ENCODE results near the gene GFAP. TPM values are rescaled to one million over a fixed set of nuclear protein-coding genes. Genes with fewer than 3 reads are reported as not detected.

The GFAP gene
- total RNA-seq, 2 donors from 2014 or later = 0.35 TPM; not detected in 1

- Histone ChIP-seq H3K36me3 (ENCODE audit: control insufficient read depth, insufficient read depth, low read length) (no peaks in the 10 kb centered on the region), H3K9me3 (ENCODE audit: control insufficient read depth, low read length) (no peaks in the 10 kb centered on the region), H3K4me1 (ENCODE audit: control insufficient read depth, insufficient read depth, low read length) (no peaks in the 10 kb centered on the region), H3K9ac (ENCODE audit: extremely low read depth, low read length, poor library complexity, severe bottlenecking) (no peak overlapping the region), H3K27me3 (ENCODE audit: control insufficient read depth, insufficient read depth, low read length, poor library complexity, severe bottlenecking) (peaks cover 25% of the 10 kb centered on the region), H3K4me3 (ENCODE audit: low read length) (no peak overlapping the region), H3K27ac (ENCODE audit: low read depth, low read length) (no peak overlapping the region)
- H3K4me3 Mint-ChIP-seq = no peak overlapping the region
- 96% methylated on average over 8 to 10 of the region's 10 CpGs for whole genome bisulfite sequencing, 2 experiments (ENCODE audit: insufficient coverage in 1 of 2, insufficient read length in 1 of 2)
- no peak for DNase-seq
- no peak for TF ChIP-seq CTCF (conservative IDR thresholded peaks at IDR 0.05)
- H3K9me3 Mint-ChIP-seq = no peaks in the 10 kb centered on the region
- no peaks in the 10 kb centered on the region for H3K36me3 Mint-ChIP-seq (ENCODE audit: low read depth)
- no peaks in the 10 kb centered on the region for H3K4me1 Mint-ChIP-seq
- H3K27ac Mint-ChIP-seq = no peak overlapping the region
- peaks cover 42% of the 10 kb centered on the region for H3K27me3 Mint-ChIP-seq (ENCODE audit: insufficient read depth)
Measured at GRCh38 chr17:44908761-44909326, 6.5 kb downstream of the GFAP start.

- Mint-ChIP-seq H3K9me3 (no peaks in the 10 kb centered on the region), H3K4me1 (no peaks in the 10 kb centered on the region), H3K36me3 (ENCODE audit: low read depth) (no peaks in the 10 kb centered on the region), H3K27me3 (ENCODE audit: insufficient read depth) (peaks cover 34% of the 10 kb centered on the region), H3K27ac (no peak overlapping the region), H3K4me3 (no peak overlapping the region)
- H3K4me1 ChIP-seq (ENCODE audit: control insufficient read depth, insufficient read depth, low read length) = no peaks in the 10 kb centered on the region
- H3K27ac ChIP-seq (ENCODE audit: low read depth, low read length) = no peak overlapping the region
- H3K9me3 ChIP-seq (ENCODE audit: control insufficient read depth, low read length) = no peaks in the 10 kb centered on the region
- H3K36me3 ChIP-seq (ENCODE audit: control insufficient read depth, insufficient read depth, low read length) = no peaks in the 10 kb centered on the region
- H3K27me3 ChIP-seq (ENCODE audit: control insufficient read depth, insufficient read depth, low read length, poor library complexity, severe bottlenecking) = peaks cover 16% of the 10 kb centered on the region
- H3K9ac ChIP-seq (ENCODE audit: extremely low read depth, low read length, poor library complexity, severe bottlenecking) = no peak overlapping the region
- TF ChIP-seq CTCF (conservative IDR thresholded peaks at IDR 0.05) = no peak
- 91 to 96% methylated on average over 4 to 11 of the region's 11 CpGs for WGBS, 2 experiments (ENCODE audit: insufficient coverage in 1 of 2, insufficient read length in 1 of 2)
- DNase-seq = no peak
- no peak overlapping the region for H3K4me3 ChIP-seq (ENCODE audit: low read length)
Measured at GRCh38 chr17:44907729-44908470, 7.4 kb downstream of the GFAP start.

GRCh38 chr17:44906763-44907728, 8.3 kb downstream of the GFAP start:
- no peak overlapping the region for H3K27ac Mint-ChIP-seq
- WGBS, 2 experiments (ENCODE audit: insufficient coverage in 1 of 2, insufficient read length in 1 of 2) = 89 to 90% methylated on average over 9 to 17 of the region's 18 CpGs
- Histone ChIP-seq H3K9me3 (ENCODE audit: control insufficient read depth, low read length) (no peaks in the 10 kb centered on the region), H3K36me3 (ENCODE audit: control insufficient read depth, insufficient read depth, low read length) (no peaks in the 10 kb centered on the region), H3K4me3 (ENCODE audit: low read length) (no peak overlapping the region), H3K27me3 (ENCODE audit: control insufficient read depth, insufficient read depth, low read length, poor library complexity, severe bottlenecking) (peaks cover 7% of the 10 kb centered on the region), H3K9ac (ENCODE audit: extremely low read depth, low read length, poor library complexity, severe bottlenecking) (no peak overlapping the region), H3K4me1 (ENCODE audit: control insufficient read depth, insufficient read depth, low read length) (no peaks in the 10 kb centered on the region), H3K27ac (ENCODE audit: low read depth, low read length) (no peak overlapping the region)
- no peaks in the 10 kb centered on the region for H3K4me1 Mint-ChIP-seq
- H3K9me3 Mint-ChIP-seq = no peaks in the 10 kb centered on the region
- H3K27me3 Mint-ChIP-seq (ENCODE audit: insufficient read depth) = peaks cover 25% of the 10 kb centered on the region
- TF ChIP-seq CTCF (conservative IDR thresholded peaks at IDR 0.05) = no peak
- H3K4me3 Mint-ChIP-seq = no peak overlapping the region
- H3K36me3 Mint-ChIP-seq (ENCODE audit: low read depth) = peaks cover 2% of the 10 kb centered on the region
- no peak for DNase-seq
